ENCODE results near the gene PRIM2. TPM values are rescaled to one million over a fixed set of nuclear protein-coding genes. Genes with fewer than 3 reads are reported as not detected.
"Not testable (repeated sequence)": the region's sequence is repeated elsewhere in the genome, so short reads cannot be mapped to it uniquely, and the experiment has no call there.

PRIM2 gene
- total and polyA plus RNA-seq, 2 donors from 2014 or later, result 3.0 to 9.7 TPM

DNA sequence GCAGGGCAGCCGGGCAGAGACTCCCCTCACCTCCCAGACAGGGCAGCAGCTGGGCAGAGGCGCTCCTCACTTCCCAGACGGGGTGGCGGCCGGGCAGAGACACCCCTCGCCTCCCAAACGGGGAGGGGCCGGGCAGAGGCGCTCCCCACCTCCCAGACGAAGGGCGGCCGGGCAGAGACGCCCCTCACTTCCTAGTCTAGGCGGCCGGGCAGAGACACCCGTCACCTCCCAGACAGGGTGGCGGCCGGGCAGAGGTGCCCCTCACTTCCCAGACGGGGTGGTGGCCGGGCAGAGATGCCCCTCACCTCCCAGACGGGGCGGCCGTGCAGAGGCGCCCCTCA, 6.6 kb upstream of the PRIM2 start:
- intact Hi-C loops (cut with DNase I), result loop anchor here (10.0 kb wide), 1 partner anchor 406 kb away; no protein-coding TSS in a partner anchor
- no peaks in the 10 kb centered on the region for H3K36me3 ChIP-seq (ENCODE audit: control insufficient read depth in 2 of 3, insufficient read depth in 3 of 3, low read length in 3 of 3)
- TF ChIP-seq, protein P1, sequence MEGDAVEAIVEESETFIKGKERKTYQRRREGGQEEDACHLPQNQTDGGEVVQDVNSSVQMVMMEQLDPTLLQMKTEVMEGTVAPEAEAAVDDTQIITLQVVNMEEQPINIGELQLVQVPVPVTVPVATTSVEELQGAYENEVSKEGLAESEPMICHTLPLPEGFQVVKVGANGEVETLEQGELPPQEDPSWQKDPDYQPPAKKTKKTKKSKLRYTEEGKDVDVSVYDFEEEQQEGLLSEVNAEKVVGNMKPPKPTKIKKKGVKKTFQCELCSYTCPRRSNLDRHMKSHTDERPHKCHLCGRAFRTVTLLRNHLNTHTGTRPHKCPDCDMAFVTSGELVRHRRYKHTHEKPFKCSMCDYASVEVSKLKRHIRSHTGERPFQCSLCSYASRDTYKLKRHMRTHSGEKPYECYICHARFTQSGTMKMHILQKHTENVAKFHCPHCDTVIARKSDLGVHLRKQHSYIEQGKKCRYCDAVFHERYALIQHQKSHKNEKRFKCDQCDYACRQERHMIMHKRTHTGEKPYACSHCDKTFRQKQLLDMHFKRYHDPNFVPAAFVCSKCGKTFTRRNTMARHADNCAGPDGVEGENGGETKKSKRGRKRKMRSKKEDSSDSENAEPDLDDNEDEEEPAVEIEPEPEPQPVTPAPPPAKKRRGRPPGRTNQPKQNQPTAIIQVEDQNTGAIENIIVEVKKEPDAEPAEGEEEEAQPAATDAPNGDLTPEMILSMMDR (IDR thresholded peaks at IDR 0.05; ENCODE audit: borderline replicate concordance, extremely low read depth, insufficient read depth), result no peak
- H3K4me3 ChIP-seq (ENCODE audit: low read length in 3 of 3), result no peak overlapping the region
- H3K4me1 ChIP-seq (ENCODE audit: control insufficient read depth in 2 of 3, insufficient read depth in 2 of 3, low read depth in 1 of 3, low read length in 3 of 3), result peaks cover 0 to 4% (median 0%) of the 10 kb centered on the region in 3 donors
- H3K9me3 ChIP-seq (ENCODE audit: control insufficient read depth in 2 of 3, insufficient read depth in 1 of 3, low read length in 3 of 3), result no peaks in the 10 kb centered on the region
- DNase-seq (no peak), FAIRE-seq (no peak)
- no peak overlapping the region for H3K9ac ChIP-seq (ENCODE audit: low read length in 3 of 3)
- H3K27me3 ChIP-seq (ENCODE audit: control insufficient read depth, insufficient read depth, low read length), result no peaks in the 10 kb centered on the region
- no peak overlapping the region for H3K27ac ChIP-seq (ENCODE audit: low read depth in 2 of 2, low read length in 2 of 2)

DNA sequence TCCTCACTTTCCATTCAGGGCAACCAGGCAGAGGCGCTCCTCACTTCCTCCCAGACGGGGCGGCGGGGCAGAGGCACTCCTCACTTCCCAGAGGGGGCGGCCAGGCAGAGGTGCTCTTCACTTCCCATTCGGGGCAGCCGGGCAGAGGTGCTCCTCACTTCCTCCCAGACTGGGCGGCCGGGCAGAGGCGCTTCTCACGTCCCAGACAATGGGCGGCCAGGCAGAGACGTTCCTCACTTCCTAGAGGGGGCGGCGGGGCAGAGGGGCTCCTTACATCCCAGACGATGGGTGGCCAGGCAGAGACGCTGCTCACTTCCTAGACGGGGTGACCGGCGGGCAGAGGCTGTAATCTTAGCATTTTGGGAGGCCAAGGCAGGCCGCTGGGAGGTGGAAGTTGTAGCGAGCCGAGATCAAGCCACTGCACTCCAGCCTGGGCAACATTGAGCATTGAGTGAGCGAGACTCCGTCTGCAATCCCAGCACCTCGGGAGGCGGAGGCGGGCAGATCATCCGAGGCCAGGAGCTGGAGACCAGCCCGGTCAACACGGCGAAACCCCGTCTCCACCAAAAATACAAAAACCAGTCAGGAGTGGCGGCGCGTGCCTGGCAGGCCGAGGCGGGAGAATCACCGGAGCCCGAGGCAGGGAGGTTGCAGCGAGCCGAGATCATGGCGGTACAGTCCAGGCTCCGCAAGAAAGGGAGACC, 6.0 kb upstream of the PRIM2 start:
- not testable (repeated sequence) for H3K4me3 ChIP-seq (ENCODE audit: low read length in 3 of 3); H3K27ac ChIP-seq (ENCODE audit: low read depth in 2 of 2, low read length in 2 of 2); H3K36me3 ChIP-seq (ENCODE audit: control insufficient read depth in 2 of 3, insufficient read depth in 3 of 3, low read length in 3 of 3); FAIRE-seq; H3K27me3 ChIP-seq (ENCODE audit: control insufficient read depth, insufficient read depth, low read length); H3K4me1 ChIP-seq (ENCODE audit: control insufficient read depth in 2 of 3, insufficient read depth in 2 of 3, low read depth in 1 of 3, low read length in 3 of 3); DNase-seq; H3K9me3 ChIP-seq (ENCODE audit: control insufficient read depth in 2 of 3, insufficient read depth in 1 of 3, low read length in 3 of 3); H3K9ac ChIP-seq (ENCODE audit: low read length in 3 of 3)
- intact Hi-C loops (cut with DNase I), result loop anchor here (10.0 kb wide), 1 partner anchor 407 kb away; no protein-coding TSS in a partner anchor

DNA sequence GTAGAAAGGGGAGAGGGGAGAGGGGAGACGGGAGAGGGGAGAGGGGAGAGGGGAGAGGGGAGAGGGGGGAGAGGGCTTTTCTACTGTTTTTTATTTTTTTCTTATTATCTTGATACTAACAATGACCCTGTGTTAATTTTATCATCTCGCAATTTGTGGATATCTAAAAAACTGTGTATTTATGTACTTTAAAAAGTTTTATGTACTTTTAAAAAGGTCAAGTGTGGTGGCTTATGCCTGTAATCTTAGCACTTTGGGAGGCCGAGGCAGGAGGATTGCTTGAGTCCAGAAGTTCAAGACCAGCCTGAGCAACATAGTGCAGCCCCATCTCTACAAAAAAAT, 5.5 kb upstream of the PRIM2 start:
- TF ChIP-seq, protein P1 (IDR thresholded peaks at IDR 0.05; ENCODE audit: borderline replicate concordance, extremely low read depth, insufficient read depth), result no peak
- H3K27me3 ChIP-seq (ENCODE audit: control insufficient read depth, insufficient read depth, low read length), result no peaks in the 10 kb centered on the region
- peaks cover 0 to 4% (median 0%) of the 10 kb centered on the region in 3 donors for H3K4me1 ChIP-seq (ENCODE audit: control insufficient read depth in 2 of 3, insufficient read depth in 2 of 3, low read depth in 1 of 3, low read length in 3 of 3)
- intact Hi-C loops (cut with DNase I), result loop anchor here (10.0 kb wide), 1 partner anchor 407 kb away; no protein-coding TSS in a partner anchor
- H3K27ac ChIP-seq (ENCODE audit: low read depth in 2 of 2, low read length in 2 of 2), result no peak overlapping the region
- H3K4me3 ChIP-seq (ENCODE audit: low read length in 3 of 3), result no peak overlapping the region
- no peak overlapping the region for H3K9ac ChIP-seq (ENCODE audit: low read length in 3 of 3)
- H3K9me3 ChIP-seq (ENCODE audit: control insufficient read depth in 2 of 3, insufficient read depth in 1 of 3, low read length in 3 of 3), result no peaks in the 10 kb centered on the region
- DNase-seq (no peak), FAIRE-seq (no peak)
- no peaks in the 10 kb centered on the region for H3K36me3 ChIP-seq (ENCODE audit: control insufficient read depth in 2 of 3, insufficient read depth in 3 of 3, low read length in 3 of 3)

DNA sequence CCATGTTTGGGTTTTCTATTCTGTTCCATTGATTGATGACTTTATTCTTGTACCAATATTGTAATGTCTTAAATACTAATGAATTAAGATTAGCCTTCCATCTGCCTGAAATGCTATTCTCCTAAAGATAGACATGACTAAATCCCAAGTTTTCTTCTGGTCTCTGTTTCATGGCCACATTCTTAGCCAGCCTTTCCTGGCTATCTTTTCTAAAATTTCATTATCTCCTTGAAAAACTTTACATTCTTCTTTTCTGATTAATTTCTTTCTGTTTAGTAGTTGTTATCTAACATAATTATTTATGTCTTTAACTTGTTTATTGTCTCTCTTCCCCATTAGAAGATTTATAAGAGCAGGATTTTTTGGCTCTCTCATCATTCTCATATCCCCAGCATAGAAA, 4.4 kb upstream of the PRIM2 start:
- no peaks in the 10 kb centered on the region for H3K36me3 ChIP-seq (ENCODE audit: control insufficient read depth in 2 of 3, insufficient read depth in 3 of 3, low read length in 3 of 3)
- no peak overlapping the region for H3K27ac ChIP-seq (ENCODE audit: low read depth in 2 of 2, low read length in 2 of 2)
- no peak for DNase-seq
- peaks cover 0 to 4% (median 4%) of the 10 kb centered on the region in 3 donors for H3K4me1 ChIP-seq (ENCODE audit: control insufficient read depth in 2 of 3, insufficient read depth in 2 of 3, low read depth in 1 of 3, low read length in 3 of 3)
- intact Hi-C loops (cut with DNase I), result loop anchor here (10.0 kb wide), 1 partner anchor 408 kb away; no protein-coding TSS in a partner anchor
- no peaks in the 10 kb centered on the region for H3K27me3 ChIP-seq (ENCODE audit: control insufficient read depth, insufficient read depth, low read length)
- no peak overlapping the region for H3K4me3 ChIP-seq (ENCODE audit: low read length in 3 of 3)
- no peaks in the 10 kb centered on the region for H3K9me3 ChIP-seq (ENCODE audit: control insufficient read depth in 2 of 3, insufficient read depth in 1 of 3, low read length in 3 of 3)
- no peak overlapping the region for H3K9ac ChIP-seq (ENCODE audit: low read length in 3 of 3)
- TF ChIP-seq, protein P1 (IDR thresholded peaks at IDR 0.05; ENCODE audit: borderline replicate concordance, extremely low read depth, insufficient read depth), result no peak
- FAIRE-seq, result no peak

All from kidney (tissue), 14 donors.